Stimulated activated effector memory CD8-positive, alpha-beta T cell treated with anti-CD3 and anti-CD28 coated beads, Interleukin-12 subunit alpha, Interleukin-12 subunit beta, amount 100 ng/mL, for 72 hours (primary cell): ENCODE measurements around the gene TOMM5.

Experiments used
- ATAC-seq: fragments of 150-1000 bp; cut with Tn5 transposase; 2 replicates; pipeline ENCODE4 v1.10.0; 2021
- DNase-seq, 2 donors: peaks; one replicate each; pipeline ENCODE4 v3.0.0; 2021 to 2022; ENCODE audit warnings: low spot score in 2 of 2
- H3K27ac Mint-ChIP-seq: one replicate; pipeline ENCODE4 v1.8.0; 2022; ENCODE audit warnings: mild to moderate bottlenecking, mixed read lengths
- H3K36me3 Mint-ChIP-seq: one replicate; pipeline ENCODE4 v1.8.0; 2022; ENCODE audit warnings: mild to moderate bottlenecking, mixed read lengths
- H3K4me1 Mint-ChIP-seq: one replicate; pipeline ENCODE4 v1.8.0; 2022; ENCODE audit warnings: mixed read lengths
- H3K4me3 Mint-ChIP-seq: one replicate; pipeline ENCODE4 v1.8.0; 2022; ENCODE audit warnings: mild to moderate bottlenecking, mixed read lengths
- H3K9me3 Mint-ChIP-seq: one replicate; pipeline ENCODE4 v1.8.0; 2022; ENCODE audit warnings: mixed read lengths

The TOMM5 gene

DNA sequence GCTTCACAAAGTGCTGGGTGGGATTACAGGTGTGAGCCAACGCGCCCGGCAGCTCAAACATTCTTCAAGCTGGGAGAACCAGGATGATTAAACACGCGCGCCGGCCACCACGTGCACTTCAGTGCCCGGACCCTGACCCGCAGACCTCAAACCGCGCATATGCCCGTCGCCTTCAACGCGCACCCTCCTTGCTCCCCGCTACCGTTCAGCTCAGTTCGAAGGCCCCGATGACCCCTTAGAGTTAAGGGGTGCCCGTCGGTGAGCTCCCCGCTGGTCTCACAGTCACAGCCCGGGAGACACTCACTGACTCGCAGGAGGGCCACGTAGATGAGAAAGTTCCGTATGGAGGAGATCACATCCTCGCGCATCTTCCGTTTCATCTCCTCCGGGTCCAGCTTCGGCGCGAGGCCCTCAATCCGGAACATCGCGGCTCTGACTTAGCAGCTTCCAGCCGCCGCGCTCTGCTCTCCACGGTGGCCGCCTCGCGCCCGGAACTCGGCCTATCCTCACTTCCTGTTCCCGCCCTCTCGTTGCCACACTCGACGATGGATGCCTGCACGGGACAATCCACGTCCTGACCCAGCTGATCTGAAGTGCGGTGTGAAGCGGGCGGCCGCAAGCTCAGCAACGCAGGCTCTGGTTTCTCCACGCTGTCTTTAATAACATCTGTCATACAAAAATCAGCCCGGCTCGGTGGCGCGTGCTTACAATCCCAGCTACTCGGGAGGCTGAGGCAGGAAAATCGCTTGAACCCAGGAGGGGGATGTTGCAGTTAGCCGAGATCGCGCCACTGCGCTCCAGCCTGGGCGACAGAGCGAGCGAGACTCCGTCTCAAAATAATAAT lies at the start of gene TOMM5:
TSS of gene TOMM5 (minus strand) at position 490 of the 844 bp plus-strand sequence. CDS start at position 425, 65 bp downstream.
- Mint-ChIP-seq H3K27ac (peak within 1 kb of the TSS; percentile 100), H3K4me3 (peak within 1 kb of the TSS; percentile 100), H3K4me1 (peaks cover 22% of the 10 kb centered on the region), H3K36me3 (peaks cover 52% of the 10 kb centered on the region), H3K9me3 (no peaks in the 10 kb centered on the region)
- peak; percentile 68 to 94 for DNase-seq
- ATAC-seq, result peak; percentile 99

- no peaks in the 10 kb centered on the region for H3K36me3 Mint-ChIP-seq
- ATAC-seq, result no peak
- no peaks in the 10 kb centered on the region for H3K9me3 Mint-ChIP-seq
- no peaks in the 10 kb centered on the region for H3K4me1 Mint-ChIP-seq
- DNase-seq, result no peak
- H3K4me3 Mint-ChIP-seq, result no peak overlapping the region
- H3K27ac Mint-ChIP-seq, result no peak overlapping the region
These were observed 48.9 kb upstream of the TOMM5 start for GRCh38 chr9:37641331-37641730.

DNA sequence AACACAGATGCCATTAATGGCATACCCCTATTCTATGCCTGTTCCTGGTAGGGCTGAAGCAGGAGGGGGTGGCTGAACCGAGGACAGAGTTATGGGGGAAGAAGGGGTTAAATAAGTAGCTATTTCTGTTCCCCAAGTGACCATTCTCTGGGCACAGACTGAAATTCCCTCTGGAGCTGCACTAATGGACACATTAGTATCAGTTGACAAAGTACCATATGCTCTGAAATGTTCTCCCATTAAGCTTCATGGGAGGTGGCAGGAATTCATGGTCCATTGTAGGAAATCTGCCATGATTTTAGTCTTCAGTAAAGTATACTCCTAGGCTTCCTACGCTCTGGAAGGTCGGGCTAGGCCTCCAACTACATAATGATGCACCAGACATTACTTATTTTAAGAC lies 47.8 kb upstream of the TOMM5 start:
- no peak for DNase-seq

GRCh38 chr9:37639841-37640240 lies 47.4 kb upstream of the TOMM5 start:
- H3K4me3 Mint-ChIP-seq, result no peak overlapping the region
- H3K27ac Mint-ChIP-seq, result no peak overlapping the region
- ATAC-seq, result no peak
- H3K4me1 Mint-ChIP-seq, result no peaks in the 10 kb centered on the region
- H3K36me3 Mint-ChIP-seq, result no peaks in the 10 kb centered on the region
- DNase-seq, result no peak
- H3K9me3 Mint-ChIP-seq, result no peaks in the 10 kb centered on the region

More for the DNA sequence above, 47.8 kb upstream of the TOMM5 start:
- no peak overlapping the region for H3K4me3 Mint-ChIP-seq
- H3K4me1 Mint-ChIP-seq, result no peaks in the 10 kb centered on the region
- H3K36me3 Mint-ChIP-seq, result no peaks in the 10 kb centered on the region
- no peak for ATAC-seq
- H3K9me3 Mint-ChIP-seq, result no peaks in the 10 kb centered on the region
- H3K27ac Mint-ChIP-seq, result no peak overlapping the region

- no peak overlapping the region for H3K4me3 Mint-ChIP-seq
- no peaks in the 10 kb centered on the region for H3K9me3 Mint-ChIP-seq
- no peaks in the 10 kb centered on the region for H3K36me3 Mint-ChIP-seq
- H3K27ac Mint-ChIP-seq, result no peak overlapping the region
- DNase-seq (no peak), ATAC-seq (no peak)
- no peaks in the 10 kb centered on the region for H3K4me1 Mint-ChIP-seq
These were observed 46.8 kb upstream of the TOMM5 start for GRCh38 chr9:37639109-37639762.

DNA sequence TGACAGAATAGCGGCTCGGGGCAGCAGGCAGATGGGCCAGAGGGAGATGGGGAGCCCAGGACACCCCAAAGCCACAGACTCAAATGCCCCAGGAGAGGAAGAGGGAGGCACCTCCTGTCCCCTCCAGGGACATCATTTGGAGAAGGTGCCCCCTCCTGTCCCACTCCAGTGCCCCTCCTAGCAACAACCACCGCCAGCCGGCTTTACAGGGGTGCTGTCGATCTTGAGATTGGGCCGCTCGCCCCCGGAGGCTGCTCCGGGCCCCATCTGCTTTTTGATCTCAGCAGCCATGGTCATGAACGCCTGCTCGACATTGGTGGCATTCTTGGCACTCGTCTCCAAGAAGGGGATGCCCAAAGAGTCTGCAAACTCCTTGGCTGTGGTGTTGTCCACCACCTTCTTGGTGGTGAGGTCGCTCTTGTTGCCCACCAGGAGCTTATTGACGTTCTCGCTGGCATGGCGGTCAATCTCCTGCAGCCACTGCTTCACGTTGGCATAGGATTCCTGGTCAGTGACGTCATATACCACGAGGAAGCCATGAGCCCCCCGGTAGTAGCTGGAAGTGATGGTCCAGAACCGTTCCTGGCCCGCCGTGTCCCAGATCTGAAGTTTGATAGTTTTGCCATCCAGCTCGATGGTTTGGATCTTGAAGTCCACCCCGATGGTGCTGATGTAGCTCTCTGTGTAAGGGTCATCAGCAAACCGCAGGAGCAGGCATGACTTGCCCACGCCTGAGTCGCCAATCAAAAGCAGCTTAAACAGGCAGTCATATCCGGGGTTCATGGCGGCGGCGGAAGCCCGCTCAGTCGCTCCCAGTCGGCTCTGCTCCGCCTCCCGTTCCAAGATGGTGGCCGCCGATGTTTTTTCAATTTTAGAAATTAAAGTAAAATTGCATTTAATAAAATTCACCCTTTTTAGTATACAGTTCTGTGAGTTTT lies 44.4 kb upstream of the TOMM5 start:
- ATAC-seq (no peak), DNase-seq (no peak)
- H3K36me3 Mint-ChIP-seq, result no peaks in the 10 kb centered on the region
- H3K4me3 Mint-ChIP-seq, result no peak overlapping the region
- no peaks in the 10 kb centered on the region for H3K4me1 Mint-ChIP-seq
- H3K27ac Mint-ChIP-seq, result no peak overlapping the region
- H3K9me3 Mint-ChIP-seq, result no peaks in the 10 kb centered on the region

DNA sequence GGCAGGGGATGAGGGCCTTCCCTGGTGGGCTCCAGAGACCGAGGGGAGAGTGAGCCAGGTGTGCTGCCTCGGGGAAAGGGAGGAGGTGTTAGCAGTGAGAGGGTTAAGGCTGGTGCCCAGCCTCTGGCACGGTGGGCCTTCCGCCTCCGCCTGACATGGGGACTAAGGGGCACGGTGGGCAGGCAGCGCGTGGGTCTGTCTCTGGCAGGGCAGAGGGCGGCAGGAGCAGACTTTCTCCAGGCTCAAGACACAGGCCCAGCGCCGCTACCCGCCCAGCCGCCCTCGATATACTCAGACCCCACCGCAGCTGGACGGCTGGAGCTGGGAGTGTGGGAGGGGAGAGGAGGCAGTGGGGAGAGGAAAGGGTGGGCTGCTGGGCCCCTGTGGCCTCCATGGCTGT lies 43.4 kb upstream of the TOMM5 start:
- no peak overlapping the region for H3K4me3 Mint-ChIP-seq
- no peaks in the 10 kb centered on the region for H3K9me3 Mint-ChIP-seq
- H3K27ac Mint-ChIP-seq, result no peak overlapping the region
- ATAC-seq, result no peak
- DNase-seq, result no peak
- no peaks in the 10 kb centered on the region for H3K36me3 Mint-ChIP-seq
- H3K4me1 Mint-ChIP-seq, result no peaks in the 10 kb centered on the region

DNA sequence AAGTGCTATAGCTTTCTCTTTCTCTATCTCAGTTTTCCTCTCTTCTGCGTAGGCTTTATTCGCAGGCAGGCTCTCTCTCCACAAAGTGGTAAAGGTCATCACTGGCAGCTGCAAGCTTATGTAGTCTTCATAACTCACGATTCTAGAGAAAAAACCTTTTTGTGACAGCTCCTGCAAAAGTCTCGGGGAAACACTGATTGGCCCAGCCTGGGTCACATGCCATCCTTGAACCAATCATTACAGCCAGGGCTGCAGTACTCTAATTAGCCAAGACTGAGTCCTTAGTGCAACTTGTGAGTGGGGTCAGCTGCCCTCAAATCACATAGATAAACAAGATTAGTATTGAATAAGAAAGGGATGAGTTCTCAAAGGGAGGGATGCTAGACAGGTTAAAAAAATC lies 40.1 kb upstream of the TOMM5 start:
- Mint-ChIP-seq H3K4me3 (no peak overlapping the region), H3K27ac (no peak overlapping the region), H3K4me1 (no peaks in the 10 kb centered on the region), H3K9me3 (no peaks in the 10 kb centered on the region), H3K36me3 (no peaks in the 10 kb centered on the region)
- DNase-seq (no peak), ATAC-seq (no peak)

DNA sequence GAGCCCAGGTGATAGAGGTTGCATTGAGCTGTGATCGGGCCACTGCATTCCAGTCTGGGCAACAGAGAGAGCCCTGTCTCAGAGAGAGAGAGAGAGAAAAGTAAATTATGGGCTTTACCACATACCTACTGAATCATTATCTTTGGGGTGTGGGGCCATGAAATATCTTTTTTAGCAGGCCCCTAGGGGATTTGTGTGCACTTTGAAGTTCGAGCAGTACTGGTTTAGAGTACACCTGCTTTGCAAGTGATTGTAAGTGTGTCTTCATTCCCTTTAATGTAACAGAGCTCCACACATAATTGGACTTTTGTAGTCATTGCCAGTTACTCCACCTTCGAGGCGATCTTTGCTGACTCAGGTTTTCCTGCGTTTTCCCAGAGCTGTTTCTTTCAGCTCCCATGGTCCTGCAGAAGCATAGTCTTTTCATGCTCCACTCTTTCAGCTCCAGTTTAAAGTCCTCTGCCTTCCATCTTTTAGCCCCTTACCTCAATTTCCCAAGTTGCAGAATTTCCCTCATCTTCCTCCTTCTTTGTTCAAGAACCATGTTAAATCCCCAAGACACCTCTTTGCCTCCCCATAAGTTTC lies 34.4 kb upstream of the TOMM5 start:
- ATAC-seq (no peak), DNase-seq (no peak)
- H3K36me3 Mint-ChIP-seq, result no peaks in the 10 kb centered on the region
- no peak overlapping the region for H3K4me3 Mint-ChIP-seq
- no peaks in the 10 kb centered on the region for H3K9me3 Mint-ChIP-seq
- no peak overlapping the region for H3K27ac Mint-ChIP-seq
- no peaks in the 10 kb centered on the region for H3K4me1 Mint-ChIP-seq

DNA sequence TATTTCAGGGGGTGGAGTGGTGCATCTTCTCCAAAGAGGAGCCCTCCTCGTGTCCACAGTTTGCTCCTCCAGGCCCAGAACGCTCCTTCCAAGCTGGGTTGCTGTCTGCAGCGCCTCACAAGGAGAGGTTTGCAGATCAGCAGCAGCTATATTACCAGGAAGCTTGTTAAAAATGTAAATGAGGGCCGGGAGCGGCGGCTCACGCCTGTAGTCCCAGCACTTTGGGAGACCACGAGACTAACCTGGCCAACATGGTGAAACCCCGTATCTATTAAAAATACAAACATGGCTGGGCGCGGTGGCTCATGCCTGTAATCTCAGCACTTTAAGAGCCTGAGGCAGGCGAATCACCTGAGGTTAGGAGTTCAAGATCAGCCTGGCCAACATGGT lies 33.4 kb upstream of the TOMM5 start:
- H3K4me1 Mint-ChIP-seq, result no peaks in the 10 kb centered on the region
- H3K4me3 Mint-ChIP-seq, result no peak overlapping the region
- H3K36me3 Mint-ChIP-seq, result no peaks in the 10 kb centered on the region
- H3K27ac Mint-ChIP-seq, result no peak overlapping the region
- no peak for ATAC-seq
- no peaks in the 10 kb centered on the region for H3K9me3 Mint-ChIP-seq
- DNase-seq, result no peak

- ATAC-seq (no peak), DNase-seq (no peak)
- no peaks in the 10 kb centered on the region for H3K36me3 Mint-ChIP-seq
- no peaks in the 10 kb centered on the region for H3K4me1 Mint-ChIP-seq
- H3K27ac Mint-ChIP-seq, result no peak overlapping the region
- no peaks in the 10 kb centered on the region for H3K9me3 Mint-ChIP-seq
- H3K4me3 Mint-ChIP-seq, result no peak overlapping the region
These were observed 32.8 kb upstream of the TOMM5 start for GRCh38 chr9:37625036-37625757.

- H3K4me1 Mint-ChIP-seq, result no peaks in the 10 kb centered on the region
- H3K4me3 Mint-ChIP-seq, result no peak overlapping the region
- no peaks in the 10 kb centered on the region for H3K9me3 Mint-ChIP-seq
- H3K27ac Mint-ChIP-seq, result no peak overlapping the region
- DNase-seq (no peak), ATAC-seq (no peak)
- no peaks in the 10 kb centered on the region for H3K36me3 Mint-ChIP-seq
These were observed 31.7 kb upstream of the TOMM5 start for GRCh38 chr9:37624073-37624472.

DNA sequence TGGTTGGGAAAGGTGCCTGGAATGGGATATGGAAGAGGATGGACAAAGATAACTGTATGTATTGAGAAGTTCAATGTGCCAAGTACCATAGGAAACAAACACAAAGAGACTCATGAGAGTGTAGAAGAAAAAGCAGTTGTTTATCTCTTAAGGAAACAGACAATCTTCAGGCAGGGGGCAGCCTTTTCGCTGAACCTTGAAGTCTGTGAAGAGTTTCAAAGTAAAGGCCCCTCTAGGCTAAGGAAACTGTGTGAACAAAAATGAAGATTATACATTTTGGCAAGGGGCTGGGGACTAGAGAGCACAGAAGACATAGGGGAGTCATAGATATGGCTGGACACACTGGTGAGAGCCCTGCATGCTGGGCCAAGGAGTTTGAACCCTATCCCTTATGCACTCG lies 30.9 kb upstream of the TOMM5 start:
- H3K36me3 Mint-ChIP-seq, result no peaks in the 10 kb centered on the region
- H3K27ac Mint-ChIP-seq, result no peak overlapping the region
- DNase-seq, result no peak
- no peak for ATAC-seq
- H3K4me3 Mint-ChIP-seq, result no peak overlapping the region
- H3K4me1 Mint-ChIP-seq, result no peaks in the 10 kb centered on the region
- no peaks in the 10 kb centered on the region for H3K9me3 Mint-ChIP-seq

GRCh38 chr9:37622462-37622861 lies 30.1 kb upstream of the TOMM5 start:
- no peak for ATAC-seq
- no peaks in the 10 kb centered on the region for H3K4me1 Mint-ChIP-seq
- no peak for DNase-seq
- no peaks in the 10 kb centered on the region for H3K36me3 Mint-ChIP-seq
- no peak overlapping the region for H3K27ac Mint-ChIP-seq
- no peak overlapping the region for H3K4me3 Mint-ChIP-seq
- no peaks in the 10 kb centered on the region for H3K9me3 Mint-ChIP-seq
